ENCODE results near the gene TNNI2.

DNA sequence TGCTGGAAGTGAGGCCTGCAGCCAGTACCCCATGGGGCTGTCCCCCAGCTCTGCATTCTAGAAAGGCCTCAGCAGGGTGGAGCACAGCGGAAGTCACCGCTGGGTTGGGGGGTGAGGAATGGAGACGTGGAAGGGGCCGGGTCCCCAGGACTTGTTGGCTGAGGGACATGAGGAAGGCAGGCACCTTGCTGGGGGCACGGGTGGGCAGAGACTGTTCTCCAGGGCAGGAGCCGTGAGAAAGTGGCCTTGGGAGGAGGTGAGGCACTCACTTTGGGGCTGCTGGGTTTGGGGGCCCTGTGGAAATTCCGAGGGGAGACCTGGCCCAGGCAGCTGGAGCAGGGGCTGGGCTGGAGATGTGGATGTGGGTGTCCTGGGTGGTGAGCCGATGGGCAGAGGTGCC, 5.0 kb downstream of the TNNI2 start:
- no peak for TF ChIP-seq EZH2 (IDR thresholded peaks at IDR 0.05; ENCODE audit: low read length, missing control alignments)
- TF ChIP-seq, protein P1, sequence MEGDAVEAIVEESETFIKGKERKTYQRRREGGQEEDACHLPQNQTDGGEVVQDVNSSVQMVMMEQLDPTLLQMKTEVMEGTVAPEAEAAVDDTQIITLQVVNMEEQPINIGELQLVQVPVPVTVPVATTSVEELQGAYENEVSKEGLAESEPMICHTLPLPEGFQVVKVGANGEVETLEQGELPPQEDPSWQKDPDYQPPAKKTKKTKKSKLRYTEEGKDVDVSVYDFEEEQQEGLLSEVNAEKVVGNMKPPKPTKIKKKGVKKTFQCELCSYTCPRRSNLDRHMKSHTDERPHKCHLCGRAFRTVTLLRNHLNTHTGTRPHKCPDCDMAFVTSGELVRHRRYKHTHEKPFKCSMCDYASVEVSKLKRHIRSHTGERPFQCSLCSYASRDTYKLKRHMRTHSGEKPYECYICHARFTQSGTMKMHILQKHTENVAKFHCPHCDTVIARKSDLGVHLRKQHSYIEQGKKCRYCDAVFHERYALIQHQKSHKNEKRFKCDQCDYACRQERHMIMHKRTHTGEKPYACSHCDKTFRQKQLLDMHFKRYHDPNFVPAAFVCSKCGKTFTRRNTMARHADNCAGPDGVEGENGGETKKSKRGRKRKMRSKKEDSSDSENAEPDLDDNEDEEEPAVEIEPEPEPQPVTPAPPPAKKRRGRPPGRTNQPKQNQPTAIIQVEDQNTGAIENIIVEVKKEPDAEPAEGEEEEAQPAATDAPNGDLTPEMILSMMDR (conservative IDR thresholded peaks at IDR 0.05 in 1 of 2, IDR thresholded peaks at IDR 0.05 in 1 of 2; ENCODE audit: low read depth in 1 of 2, low read length in 2 of 2): no peak
